Motor neuron (in vitro differentiated cells): ENCODE results near the gene GMPR. TPM values are rescaled to one million over a fixed set of nuclear protein-coding genes. Genes with fewer than 3 reads are reported as not detected.

Experiments used
- ATAC-seq, 8 experiments: fragments of 200-7000 bp; cut with Tn5 transposase; replicated peaks in 6 of 8; 2 replicates each; pipeline ENCODE4 v1.8.0; 2021; ENCODE audit warnings: mild to moderate bottlenecking in 8 of 8, moderate library complexity in 8 of 8
- H3K27ac ChIP-seq, 2 donors: fragments of 250-450 bp; sonication (Bioruptor Pico); 2 replicates each; pipeline ENCODE4 v1.9.0; 2021; ENCODE audit warnings: antibody characterized with exemption in 2 of 2, mild to moderate bottlenecking in 2 of 2, moderate library complexity in 1 of 2
- H3K4me1 ChIP-seq, 2 donors: fragments of 250-450 bp; sonication (Bioruptor Pico); replicated peaks in 1 of 2; 2 replicates each; pipeline ENCODE4 v1.6.1; 2021; ENCODE audit warnings: antibody characterized with exemption in 2 of 2, mild to moderate bottlenecking in 2 of 2, moderate library complexity in 1 of 2
- H3K4me3 ChIP-seq, 5 donors: fragments of 250-450 bp; sonication (Bioruptor Pico); 2 replicates each; pipeline ENCODE4 v1.9.0; 2021; ENCODE audit warnings: antibody characterized with exemption in 5 of 5, mild to moderate bottlenecking in 5 of 5, moderate library complexity in 4 of 5
- WGBS, 10 experiments: fragments of 450-650 bp; shearing (Covaris generic); methylation state at CpG; one replicate each; pipeline ENCODE4 v1.0.0; 2022; 5-methylcytosine and 5-hydroxymethylcytosine counted together
- in situ Hi-C, 9 experiments: fragments of 400-800 bp; cut with MboI; loops; one replicate each; pipeline ENCODE4 v1.15.0; 2021; ENCODE audit warnings: low sequenced_read_pairs in 9 of 9, low pct_unique_long_range_greater_than_20kb in 2 of 9; ENCODE audit not compliant: unreplicated experiment in 9 of 9
- total RNA-seq, 8 experiments: library from RNA; unstranded; fragments of 300-600 nt; gene quantifications; 2 replicates each; pipeline versions ENCODE4 v1.2.3 to v1.2.4, GENCODE V29; 2022

The GMPR gene
- total RNA-seq, 8 experiments from 2014 or later, result 1.1 to 16.4 (median 4.5) TPM

DNA sequence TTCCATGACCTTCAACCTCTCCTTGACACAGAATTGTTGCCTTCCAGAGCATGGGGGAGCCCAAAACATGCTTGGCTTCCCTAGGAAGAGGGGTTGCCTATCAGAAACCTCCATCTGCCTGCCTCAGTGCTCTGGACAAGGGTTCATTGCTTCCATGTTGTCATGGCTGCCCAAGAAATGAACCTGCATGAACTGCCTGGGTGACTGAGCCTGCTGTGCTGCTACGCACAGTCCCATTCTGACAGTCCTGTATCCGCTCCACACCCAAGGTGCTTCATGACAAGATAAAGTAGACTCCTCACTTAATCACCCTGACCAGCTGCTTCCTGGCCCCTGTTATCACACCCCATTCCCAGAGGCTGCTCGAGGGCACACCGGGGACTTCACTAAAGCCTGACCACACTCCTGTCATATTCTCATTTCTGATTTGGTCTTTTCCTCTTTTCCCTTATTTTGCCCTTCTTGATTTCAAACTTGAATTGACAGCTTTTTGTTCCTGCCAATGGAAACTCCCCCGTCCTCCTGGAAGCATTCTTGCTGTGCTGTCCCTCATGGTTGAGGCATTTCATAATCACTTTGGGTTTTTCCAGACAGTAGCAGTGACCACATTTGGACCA lies 31.9 kb downstream of the GMPR start:
- Histone ChIP-seq H3K27ac (no peak overlapping the region), H3K4me3 (no peak overlapping the region), H3K4me1 (no peaks in the 10 kb centered on the region)
- ATAC-seq, result no peak
- in situ Hi-C loops, result no loop called here
- 76 to 98% (median 92%) methylated on average over 2 to 5 of the region's 5 CpGs; no CpG with 5 or more reads in 3 of the 10 experiments for WGBS, 10 experiments

DNA sequence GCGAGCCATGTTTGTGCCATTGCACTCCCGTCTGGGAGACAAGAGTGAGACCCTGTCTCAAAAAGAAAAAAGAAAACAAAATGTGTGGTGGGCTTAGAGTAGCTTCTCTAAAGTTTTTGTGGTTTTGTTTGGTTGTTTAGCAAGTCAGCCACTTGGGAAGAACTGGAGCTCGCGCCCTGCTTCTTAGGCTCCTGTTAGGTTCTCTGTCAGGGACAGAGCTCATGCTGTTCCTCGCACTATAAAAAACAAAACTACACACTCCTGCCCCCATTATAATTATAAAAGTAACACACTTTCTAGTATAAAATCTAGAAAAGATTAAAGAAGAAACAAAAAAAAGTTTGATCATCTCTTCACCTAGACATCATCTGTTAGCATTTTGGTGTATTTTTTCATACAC lies 33.0 kb downstream of the GMPR start:
- Histone ChIP-seq H3K4me1 (no peaks in the 10 kb centered on the region), H3K4me3 (no peak overlapping the region), H3K27ac (no peak overlapping the region)
- 83 to 100% (median 100%) methylated on average over 1 to 5 of the region's 5 CpGs for WGBS, 10 experiments
- no peak for ATAC-seq
- in situ Hi-C loops, result no loop called here

DNA sequence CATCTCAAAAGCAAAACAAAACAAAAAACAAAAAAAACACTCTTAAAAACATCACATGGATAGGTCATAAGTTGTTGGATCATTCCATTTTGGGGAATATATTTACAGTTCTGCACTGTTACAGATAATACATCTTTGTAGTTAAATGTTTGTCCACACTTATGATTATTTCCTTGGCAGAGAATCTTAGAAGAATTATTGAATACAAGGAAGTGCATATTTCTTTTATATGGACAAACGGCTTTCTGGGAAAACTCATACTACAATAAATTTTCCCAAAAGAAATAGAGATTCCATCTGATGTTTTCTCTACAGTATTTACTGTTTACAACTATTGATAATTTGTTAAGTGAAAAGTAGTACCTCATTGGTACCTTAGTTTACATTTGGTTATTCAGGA lies 33.8 kb downstream of the GMPR start:
- ATAC-seq, result no peak
- 36 to 100% (median 83%) methylated on average over 1 of the region's 1 CpG; no CpG with 5 or more reads in 4 of the 10 experiments for WGBS, 10 experiments
- H3K4me3 ChIP-seq, result no peak overlapping the region
- peaks cover 0 to 6% of the 10 kb centered on the region in 2 donors for H3K4me1 ChIP-seq
- in situ Hi-C loops, result no loop called here
- H3K27ac ChIP-seq, result no peak overlapping the region

DNA sequence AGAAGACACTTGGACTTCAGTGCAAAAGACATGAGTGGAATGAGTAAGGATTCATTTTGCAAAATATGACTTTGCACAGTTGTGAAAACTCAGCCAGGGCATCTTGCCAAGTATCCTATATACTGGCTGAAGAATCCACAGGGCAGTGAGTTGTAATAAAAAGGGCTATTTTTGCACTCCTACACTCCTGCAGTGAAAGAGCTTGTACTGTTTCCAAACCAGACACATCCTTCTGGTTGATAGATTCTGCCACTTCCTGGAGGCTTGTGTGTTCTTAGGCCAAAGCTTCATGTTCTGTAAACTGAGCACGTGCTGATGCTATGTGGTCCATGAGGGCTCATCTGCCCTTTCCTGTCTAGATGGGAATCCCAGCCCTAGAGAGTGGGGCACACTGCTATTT lies 34.9 kb downstream of the GMPR start:
- 17 to 100% (median 67%) methylated on average over 1 of the region's 1 CpG; no CpG with 5 or more reads in 5 of the 10 experiments for WGBS, 10 experiments
- peaks cover 5 to 12% of the 10 kb centered on the region in 2 donors for H3K4me1 ChIP-seq
- H3K4me3 ChIP-seq, result no peak overlapping the region
- peak in 1 of 8 experiments; percentile 7 for ATAC-seq
- H3K27ac ChIP-seq, result no peak overlapping the region
- in situ Hi-C loops, result no loop called here

DNA sequence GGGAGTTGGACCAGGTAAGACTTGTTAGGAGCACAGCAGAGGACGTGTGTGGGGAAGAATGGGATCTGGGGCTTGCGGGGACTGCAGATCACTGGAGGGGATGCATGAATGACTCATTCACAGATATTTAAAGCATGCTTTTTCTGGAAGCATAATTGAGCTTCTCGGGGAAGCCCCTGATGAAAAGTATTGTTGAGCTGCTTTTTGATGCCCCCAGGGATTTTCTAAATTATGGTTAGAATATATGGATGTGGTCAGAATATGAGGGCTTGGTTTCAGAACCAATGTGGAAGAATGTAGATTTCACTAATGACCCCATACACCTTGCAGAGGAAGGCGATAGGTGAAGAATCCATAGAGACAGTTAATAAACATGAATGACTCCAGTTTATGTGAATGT lies 36.1 kb downstream of the GMPR start:
- Histone ChIP-seq H3K27ac (no peak overlapping the region), H3K4me3 (no peak overlapping the region), H3K4me1 (peaks cover 5 to 12% of the 10 kb centered on the region in 2 donors)
- peak in 1 of 8 experiments; percentile 26 for ATAC-seq
- in situ Hi-C loops, result no loop called here
- 57 to 100% (median 83%) methylated on average over 1 to 3 of the region's 4 CpGs; no CpG with 5 or more reads in 2 of the 10 experiments for WGBS, 10 experiments

DNA sequence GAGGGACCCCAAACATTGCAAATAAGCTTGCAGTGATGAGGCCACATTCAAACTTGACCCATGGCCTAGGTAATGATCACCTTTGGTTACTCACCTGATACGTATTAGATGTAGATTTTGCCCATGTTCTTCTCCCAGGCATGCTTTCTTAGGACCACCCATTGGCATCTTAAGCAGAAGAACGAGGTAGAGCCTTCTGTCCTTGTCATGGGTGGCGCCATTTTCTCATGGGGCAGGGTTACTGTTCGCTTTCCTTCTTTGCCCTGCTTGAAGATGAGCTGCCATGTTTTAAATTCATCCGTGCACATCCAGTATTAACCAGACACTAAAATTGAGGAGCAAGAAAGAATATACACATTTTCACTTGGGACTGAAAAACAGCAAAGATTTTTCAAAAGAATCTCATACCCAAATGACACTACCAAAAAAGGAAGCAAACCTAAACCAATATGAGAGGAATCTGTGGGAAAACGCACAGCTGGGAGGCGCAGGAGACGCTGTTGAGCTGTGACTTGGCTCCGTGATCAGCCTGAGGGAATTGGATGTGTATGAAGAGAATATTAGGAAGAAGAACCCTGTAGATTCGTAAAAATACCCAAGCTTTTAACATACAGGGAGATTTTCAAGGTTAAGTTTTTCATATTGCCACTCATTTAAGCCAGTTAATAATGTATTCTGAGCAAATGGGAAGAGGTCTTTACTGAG lies 36.6 kb downstream of the GMPR start:
- WGBS, 10 experiments, result 63 to 100% (median 95%) methylated on average over 1 to 9 of the region's 10 CpGs; no CpG with 5 or more reads in 1 of the 10 experiments
- in situ Hi-C loops, result no loop called here

DNA sequence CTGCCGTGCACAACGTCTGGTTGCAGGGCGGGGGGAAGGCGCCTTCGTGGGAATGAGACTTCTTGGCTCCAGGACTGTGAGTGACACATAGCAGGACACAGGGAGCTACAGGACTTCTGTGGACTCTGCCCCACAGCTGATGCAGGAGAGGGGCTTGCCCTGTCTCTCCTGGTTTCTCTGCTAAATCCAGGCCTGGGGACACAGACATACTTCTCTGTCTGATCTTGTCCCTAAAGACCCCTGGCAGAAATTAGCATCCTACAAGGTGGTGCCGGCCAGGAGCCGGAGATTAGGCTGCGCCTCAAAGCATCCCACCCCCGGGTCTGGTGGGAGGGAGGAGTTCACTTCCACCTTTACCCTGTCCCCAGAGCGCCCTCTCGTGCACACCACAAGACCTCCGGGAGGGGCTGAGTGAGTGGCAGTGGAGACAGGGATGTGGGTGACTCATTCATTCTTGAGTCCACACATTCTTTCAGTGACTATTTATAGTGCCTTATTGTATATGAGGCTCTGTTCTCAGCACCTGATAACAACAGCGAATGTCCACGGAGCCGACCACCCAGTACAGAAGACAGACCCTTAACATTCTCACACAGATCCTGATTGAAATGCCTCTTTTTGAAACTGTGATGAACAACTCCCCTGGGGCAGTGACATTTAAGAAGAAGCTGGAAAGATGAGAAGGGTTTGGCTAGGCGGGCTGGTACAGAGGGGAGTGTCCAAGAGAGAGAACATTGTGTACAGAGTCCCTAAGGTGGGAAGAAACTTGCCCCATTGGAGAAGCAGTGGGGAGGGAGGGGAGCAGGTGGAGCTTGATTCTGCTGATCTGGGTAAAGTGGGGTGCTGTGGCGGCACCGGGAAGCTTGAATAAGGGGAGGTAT lies 39.0 kb downstream of the GMPR start:
- peak; percentile 97 to 99 (median 98) for ATAC-seq
- Histone ChIP-seq H3K27ac (peak overlapping the region in 1 of 2 donors; percentile 34), H3K4me3 (no peak overlapping the region), H3K4me1 (peaks cover 5 to 12% of the 10 kb centered on the region in 2 donors)
- 5 to 78% (median 42%) methylated on average over 1 to 11 of the region's 18 CpGs; no CpG with 5 or more reads in 2 of the 10 experiments for WGBS, 10 experiments
- in situ Hi-C loops, result no loop called here

More for the DNA sequence above, 36.6 kb downstream of the GMPR start:
- peaks cover 5 to 12% of the 10 kb centered on the region in 2 donors for H3K4me1 ChIP-seq
- H3K27ac ChIP-seq, result no peak overlapping the region
- no peak for ATAC-seq
- no peak overlapping the region for H3K4me3 ChIP-seq

DNA sequence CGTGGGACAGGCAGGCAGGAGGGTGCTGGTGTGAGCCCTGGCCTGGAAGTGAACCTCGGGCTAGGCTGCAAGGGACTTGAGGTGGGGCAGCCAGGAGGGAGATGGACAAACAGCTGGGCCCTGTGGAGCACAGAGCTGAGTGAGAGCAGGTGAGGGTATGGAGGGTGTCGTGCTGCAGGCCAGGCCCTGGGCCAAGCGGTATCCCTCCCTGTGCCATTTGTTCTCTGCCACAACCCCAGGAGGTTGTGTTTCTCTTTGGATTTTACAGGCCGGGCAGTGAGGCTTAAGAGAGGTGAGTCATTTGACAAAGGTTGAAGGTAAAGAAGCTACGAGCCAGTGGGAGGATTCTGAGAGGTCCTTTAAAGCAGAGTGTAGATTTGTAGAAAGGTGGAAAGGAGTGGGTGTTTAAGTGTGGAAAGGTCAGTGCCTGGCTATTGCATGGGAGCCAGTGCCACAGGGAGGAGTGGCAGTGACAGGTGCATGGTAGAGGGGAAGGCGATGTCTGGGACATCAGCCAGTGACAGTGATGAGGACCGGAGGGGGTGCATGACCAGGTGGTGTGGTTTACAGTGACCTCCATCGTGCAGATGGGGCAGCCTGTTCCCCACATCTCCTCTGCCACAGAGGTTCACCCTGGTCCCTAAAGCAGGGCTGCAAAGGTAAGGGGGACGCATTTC lies 39.8 kb downstream of the GMPR start:
- H3K27ac ChIP-seq, result peak overlapping the region in 1 of 2 donors; percentile 34
- in situ Hi-C loops, result no loop called here
- ATAC-seq, result peak in 1 of 8 experiments; percentile 15
- 67 to 100% (median 85%) methylated on average over 2 to 7 of the region's 10 CpGs; no CpG with 5 or more reads in 3 of the 10 experiments for WGBS, 10 experiments
- H3K4me1 ChIP-seq, result peaks cover 5 to 12% of the 10 kb centered on the region in 2 donors
- no peak overlapping the region for H3K4me3 ChIP-seq

DNA sequence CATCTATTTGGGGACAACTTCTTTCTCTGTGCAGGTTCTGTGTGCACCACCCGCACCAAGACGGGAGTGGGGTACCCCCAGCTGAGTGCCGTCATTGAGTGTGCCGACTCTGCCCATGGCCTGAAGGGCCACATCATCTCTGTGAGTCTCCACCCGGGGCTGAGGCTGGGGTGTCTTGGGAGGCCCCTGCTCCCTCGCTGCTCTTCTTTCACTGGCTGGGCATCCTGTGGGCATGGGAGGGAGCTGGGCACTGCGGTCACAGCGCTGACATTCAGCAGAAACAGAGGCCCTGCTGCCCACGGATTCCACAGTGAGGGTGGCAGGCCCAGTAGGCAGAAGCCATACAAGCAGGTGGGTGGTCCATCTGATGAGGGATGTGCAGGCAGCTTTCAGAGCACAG lies 40.4 kb downstream of the GMPR start:
- H3K4me1 ChIP-seq, result peaks cover 5 to 12% of the 10 kb centered on the region in 2 donors
- WGBS, 10 experiments, result 60 to 100% (median 93%) methylated on average over 1 to 4 of the region's 9 CpGs; no CpG with 5 or more reads in 7 of the 10 experiments
- ATAC-seq, result no peak
- no peak overlapping the region for H3K27ac ChIP-seq
- no peak overlapping the region for H3K4me3 ChIP-seq
- in situ Hi-C loops, result no loop called here

DNA sequence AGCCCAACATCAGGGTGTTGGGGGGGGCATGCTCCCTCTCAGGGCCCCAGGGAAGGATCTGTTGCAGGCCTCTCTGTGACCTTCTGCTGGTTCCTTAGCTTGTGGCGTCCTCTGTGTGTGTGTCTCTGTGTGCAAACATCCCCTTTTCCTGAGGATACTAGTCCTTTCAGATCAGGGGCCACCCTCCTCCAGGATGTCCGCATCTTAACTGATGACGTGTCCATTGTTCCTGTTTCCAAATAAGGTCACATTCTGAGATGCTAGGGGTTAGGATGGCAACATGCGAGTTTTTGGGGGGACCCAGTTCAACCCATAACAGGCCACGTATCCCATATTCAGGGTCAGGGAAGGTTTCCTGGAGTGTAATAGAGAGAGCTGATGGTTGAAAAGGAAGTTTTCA lies 40.9 kb downstream of the GMPR start:
- WGBS, 10 experiments, result 60 to 100% (median 88%) methylated on average over 1 to 5 of the region's 5 CpGs; no CpG with 5 or more reads in 5 of the 10 experiments
- in situ Hi-C loops, result no loop called here
- H3K4me3 ChIP-seq, result no peak overlapping the region

DNA sequence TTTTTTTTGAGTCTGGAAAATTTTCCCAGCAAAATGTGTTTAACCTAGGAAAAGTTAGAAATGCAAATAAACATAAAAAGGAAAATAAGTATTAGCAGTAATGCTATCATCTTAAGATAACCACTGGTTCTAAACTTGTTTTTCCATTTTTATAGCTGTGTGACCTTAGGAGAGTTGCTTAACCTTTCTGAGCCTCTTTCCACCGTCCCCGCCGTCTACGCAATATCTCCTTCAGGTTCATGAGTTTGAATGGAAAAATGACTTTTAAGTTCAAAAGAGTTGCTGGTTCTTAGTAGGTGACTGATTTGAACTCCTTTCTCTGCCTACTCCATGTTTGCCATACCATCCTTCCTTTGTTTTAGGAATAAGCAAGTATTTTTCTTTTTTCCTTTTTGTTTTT lies 44.0 kb downstream of the GMPR start:
- in situ Hi-C loops, result no loop called here
- H3K4me1 ChIP-seq, result peaks cover 5 to 7% of the 10 kb centered on the region in 2 donors
- WGBS, 10 experiments, result 88 to 100% (median 99%) methylated on average over 1 to 4 of the region's 4 CpGs
- H3K27ac ChIP-seq, result no peak overlapping the region
- no peak overlapping the region for H3K4me3 ChIP-seq
- ATAC-seq, result no peak

More for the DNA sequence above, 40.9 kb downstream of the GMPR start:
- no peak for ATAC-seq
- H3K27ac ChIP-seq, result no peak overlapping the region
- peaks cover 5 to 12% of the 10 kb centered on the region in 2 donors for H3K4me1 ChIP-seq

DNA sequence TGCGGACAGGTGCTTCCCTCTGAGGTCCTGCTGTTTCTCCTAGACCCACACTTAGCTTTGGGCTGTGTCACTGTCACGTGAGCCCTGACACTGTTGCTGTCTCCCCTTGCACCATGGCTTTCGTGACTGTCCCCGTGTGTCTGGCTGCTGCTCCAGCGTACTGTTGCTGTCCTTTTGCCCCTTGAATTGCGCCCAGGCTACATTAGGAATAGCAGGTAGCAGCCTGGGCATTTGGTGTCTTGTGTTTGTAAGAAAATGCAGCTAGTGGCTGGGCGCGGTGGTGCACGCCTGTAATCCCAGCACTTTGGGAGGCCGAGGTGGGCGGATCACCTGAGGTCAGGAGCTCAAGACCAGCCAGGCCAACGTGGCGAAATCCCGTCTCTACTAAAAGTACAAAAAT lies 46.1 kb downstream of the GMPR start:
- WGBS, 10 experiments, result 78 to 100% (median 94%) methylated on average over 1 to 10 of the region's 14 CpGs; no CpG with 5 or more reads in 2 of the 10 experiments
- in situ Hi-C loops, result no loop called here
- no peaks in the 10 kb centered on the region for H3K4me1 ChIP-seq
- ATAC-seq, result no peak
- H3K27ac ChIP-seq, result no peak overlapping the region
- H3K4me3 ChIP-seq, result no peak overlapping the region
